NCI-H2107 treated with DMSO at 0.1 percent for 48 hours (cell line): ENCODE data around the gene EFCAB6.

Experiments
- DNase-seq: peaks from one replicate; lab custom pipeline; 2025; ENCODE audit not compliant: unreplicated experiment; lab: John Stamatoyannopoulos, UW

The EFCAB6 gene

DNA sequence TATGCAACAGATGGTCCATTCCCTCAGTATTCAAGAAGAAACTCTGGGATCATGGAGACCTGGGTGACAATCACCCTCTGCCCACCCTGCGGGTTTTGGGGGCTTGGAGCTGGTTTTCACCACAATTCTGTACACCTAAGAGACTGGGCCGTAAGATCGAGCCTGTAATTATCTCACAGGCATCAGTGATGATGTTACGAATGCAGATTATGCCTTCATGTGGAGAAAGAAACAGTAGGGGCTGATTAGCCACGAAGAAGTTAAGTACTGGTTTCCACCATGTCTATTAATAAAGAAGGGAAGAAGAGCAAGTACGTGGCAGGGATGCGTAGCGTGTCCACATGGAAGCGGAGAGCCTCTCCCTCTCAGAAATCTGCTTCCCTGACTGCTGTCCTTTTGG, 5.3 kb upstream of the EFCAB6 start:
- DNase-seq = no peak

DNA sequence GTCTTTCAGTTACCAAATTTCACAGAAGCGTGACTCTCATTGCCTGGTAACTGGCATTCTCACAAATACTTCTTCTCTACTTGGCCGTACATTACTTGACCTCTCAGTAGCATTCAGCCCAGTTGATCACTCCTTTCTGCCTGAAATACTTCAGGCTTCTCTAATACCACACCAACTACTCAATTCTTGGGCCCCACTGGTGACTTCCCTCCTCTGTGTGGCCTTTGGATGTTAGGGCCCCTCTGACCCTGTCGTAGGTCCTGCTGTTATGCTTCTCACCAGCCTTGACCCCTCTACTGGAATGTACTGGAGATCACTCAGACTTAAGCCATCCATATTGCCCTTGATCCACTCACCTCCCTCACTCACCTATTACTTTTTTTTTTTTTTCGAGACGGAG, 2.2 kb upstream of the EFCAB6 start:
- DNase-seq = no peak

DNA sequence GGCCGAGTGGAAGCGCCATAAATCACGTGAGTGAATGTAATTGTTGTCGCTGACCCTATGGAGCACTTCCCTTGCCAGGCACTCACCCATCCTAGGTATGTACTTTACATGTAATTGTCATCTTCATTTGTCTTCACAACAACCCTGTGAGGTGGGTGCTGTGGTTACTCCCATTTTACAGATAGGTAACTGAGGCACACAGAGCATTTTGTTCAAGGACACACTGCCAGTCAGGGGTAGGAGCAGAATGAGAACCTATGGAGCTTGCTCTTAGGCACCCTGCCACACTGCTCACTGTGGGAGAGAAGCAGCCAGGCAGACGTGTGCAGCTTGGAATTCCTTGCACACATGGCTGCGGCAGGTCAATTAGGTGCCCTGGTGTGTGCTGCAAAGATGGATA, 785 bp upstream of the EFCAB6 start:
- DNase-seq = no peak

DNA sequence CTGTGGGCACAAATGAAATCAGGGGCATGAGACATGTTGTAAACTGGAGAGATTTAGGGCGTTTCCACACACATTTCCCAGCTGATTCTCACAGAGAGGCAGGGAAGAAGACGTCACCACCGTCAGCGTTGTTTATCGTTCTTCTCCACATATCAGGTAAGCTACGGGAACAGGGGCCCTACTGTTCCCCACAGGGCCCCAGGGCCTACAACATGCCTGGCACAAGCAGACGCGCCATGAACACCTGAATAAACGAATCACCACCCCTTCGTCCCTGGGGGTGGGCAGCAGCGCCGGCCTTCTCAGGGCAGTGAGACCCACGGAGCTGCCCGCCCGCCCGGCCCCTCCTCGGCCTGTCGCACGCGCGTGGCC, 342 bp downstream of the EFCAB6 start:
- no peak for DNase-seq

DNA sequence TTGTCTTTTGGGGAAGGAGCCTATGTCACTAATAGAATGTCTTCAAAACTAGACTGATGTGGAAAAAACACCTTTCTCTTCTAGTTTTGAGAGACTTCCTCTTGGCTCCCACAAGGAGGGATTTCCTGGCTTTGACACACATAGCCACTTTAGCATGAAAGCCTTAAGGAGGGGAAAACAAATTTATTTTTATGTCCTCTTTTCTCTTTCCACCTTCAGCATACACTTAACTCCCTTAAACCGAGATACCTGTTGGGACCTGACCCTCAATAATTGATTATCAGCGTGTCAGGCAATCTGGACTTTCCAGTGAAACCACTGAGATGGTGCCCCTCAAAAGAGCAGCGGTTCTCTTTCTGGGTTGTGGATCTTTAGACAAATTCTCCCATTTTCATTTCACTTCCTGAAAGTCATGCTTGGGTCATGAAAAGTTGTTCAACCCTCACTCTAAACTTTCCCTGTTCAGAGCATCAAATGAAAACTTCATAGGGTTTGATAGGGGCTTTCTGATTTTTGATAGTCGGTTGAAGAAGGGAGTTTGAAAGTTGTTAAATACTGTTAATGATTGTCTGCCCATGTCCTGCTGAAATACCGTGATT, 9.1 kb downstream of the EFCAB6 start:
- no peak for DNase-seq

DNA sequence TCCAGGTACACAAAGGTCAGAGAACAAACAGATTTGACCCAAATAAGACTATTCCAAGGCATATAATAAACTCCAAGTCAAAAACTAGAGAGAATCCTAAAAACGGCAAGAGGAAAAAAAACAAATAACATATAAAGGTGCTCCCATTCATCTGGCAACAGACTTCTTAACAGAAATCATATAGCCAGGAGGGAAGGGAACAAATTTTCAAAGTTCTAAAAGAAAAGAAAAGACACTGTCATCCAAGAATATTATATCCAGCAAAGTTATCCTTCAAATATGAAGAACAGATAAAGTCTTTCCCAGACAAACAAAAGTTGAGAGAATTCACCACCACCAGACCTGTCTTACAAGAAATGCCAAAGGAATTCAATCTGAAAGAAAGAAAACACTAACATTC, 11.1 kb downstream of the EFCAB6 start:
- no peak for DNase-seq

DNA sequence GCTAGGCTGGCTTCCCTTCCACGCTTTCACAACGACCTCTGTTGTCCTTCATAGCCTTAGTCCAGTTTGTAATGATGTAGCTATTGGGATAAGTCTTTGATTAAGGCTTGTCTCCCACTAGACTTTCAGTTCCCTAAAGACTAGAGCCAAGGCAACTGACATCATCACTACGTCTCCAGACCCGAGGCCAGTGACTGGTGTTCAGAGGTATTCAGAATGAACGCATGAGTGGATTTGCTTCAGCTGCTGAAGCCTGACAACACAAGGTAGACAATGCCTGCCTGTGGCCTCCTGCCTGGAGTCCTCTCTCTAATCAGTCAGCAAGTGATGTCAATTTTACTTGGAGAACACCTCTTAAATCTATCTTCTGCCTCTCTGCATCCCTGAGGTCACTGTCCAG, 13.6 kb downstream of the EFCAB6 start:
- DNase-seq = no peak

DNA sequence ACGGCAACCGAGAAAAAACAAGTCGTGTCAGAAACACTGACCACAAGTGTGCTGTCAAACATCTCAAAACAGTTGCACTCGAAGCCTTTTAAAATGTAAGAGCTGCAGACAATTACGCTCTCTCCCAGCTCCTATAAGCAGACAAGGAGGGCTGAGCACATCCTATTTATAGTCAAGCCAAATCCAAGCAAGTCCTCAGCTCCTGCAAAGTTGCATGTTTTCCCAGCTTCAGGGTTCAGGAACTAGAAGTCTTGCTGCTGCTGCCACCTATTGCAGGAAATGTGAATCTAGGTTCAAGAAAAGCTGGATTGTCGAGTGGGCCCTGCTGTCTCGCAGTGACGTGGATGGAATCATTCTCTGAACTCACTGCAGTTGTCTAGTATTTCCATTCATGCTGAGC, 15.5 kb downstream of the EFCAB6 start:
- DNase-seq = peak; percentile 56

DNA sequence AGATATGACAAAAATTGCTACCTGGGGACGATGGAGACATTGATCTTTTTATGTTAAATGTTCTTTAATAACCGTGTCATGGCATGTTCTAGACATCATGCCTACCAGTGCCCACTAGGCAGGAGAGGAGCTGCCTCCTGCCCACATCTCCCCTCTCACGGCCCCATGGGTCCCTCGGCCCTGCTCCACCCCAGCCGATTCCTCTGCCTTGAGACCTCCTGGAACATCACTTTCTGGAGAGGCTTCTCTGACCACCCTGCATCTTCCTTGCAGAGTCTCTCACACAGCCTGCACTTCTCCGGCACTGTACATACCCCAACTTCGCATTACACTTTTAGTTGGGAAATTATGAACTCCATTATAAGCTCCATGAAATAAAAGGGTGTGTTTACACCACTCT, 16.8 kb downstream of the EFCAB6 start:
- DNase-seq = no peak

DNA sequence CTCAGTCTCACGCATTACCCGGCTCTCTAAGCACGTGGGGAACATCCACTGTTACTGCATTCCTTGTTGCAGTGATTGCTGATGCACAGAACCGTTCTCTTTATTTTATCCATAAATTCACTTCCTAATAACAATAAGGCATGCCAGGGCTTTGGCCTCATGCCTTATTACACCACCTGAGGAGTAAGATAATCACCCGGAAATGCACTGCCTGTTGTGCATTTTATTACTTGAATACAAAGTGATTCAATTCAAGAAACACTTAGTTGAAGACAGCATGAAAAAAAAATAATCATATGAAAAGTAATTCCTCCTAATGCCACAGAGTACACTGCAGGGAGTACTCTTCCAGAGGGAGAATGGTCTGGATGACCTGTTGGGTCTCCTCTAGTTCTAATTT, 19.2 kb downstream of the EFCAB6 start:
- no peak for DNase-seq

DNA sequence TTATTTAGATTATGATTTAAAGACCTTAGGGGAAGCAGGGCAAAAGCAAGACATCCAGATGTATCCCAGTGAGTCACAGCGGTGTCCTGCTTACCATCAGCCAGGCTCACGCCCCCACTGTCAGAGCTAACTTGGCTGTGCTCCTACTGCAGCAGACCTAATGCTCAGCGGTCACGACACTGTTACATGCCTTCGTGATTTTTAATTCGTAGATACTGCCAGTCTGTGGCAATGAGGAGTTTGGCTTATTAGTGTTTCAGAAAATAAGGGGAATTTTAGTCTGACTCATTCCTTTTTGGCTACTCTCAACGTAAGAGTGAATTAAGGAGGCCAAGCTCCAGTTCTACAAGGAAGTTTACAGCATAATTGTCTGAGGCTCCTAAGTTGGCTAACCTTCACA, 22.7 kb downstream of the EFCAB6 start:
- no peak for DNase-seq

DNA sequence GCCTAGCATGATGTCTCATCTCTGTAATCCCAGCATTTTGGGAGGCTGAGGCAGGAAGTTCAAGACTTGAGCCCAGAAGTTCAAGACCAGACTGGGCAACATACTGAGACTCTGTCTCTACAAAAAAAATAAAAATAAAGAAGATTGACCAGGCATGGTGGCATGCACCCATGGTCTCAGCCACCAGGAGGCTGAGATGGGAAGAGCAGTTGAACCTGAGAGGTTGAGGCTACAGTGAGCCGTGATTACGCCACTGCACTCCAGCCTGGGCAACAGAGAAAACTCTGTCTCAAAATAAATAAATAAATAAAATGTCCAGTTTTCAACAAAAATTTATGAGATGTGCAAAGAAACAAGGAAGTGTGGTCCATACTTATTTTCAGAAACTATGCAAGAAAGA, 28.3 kb downstream of the EFCAB6 start:
- DNase-seq = no peak

DNA sequence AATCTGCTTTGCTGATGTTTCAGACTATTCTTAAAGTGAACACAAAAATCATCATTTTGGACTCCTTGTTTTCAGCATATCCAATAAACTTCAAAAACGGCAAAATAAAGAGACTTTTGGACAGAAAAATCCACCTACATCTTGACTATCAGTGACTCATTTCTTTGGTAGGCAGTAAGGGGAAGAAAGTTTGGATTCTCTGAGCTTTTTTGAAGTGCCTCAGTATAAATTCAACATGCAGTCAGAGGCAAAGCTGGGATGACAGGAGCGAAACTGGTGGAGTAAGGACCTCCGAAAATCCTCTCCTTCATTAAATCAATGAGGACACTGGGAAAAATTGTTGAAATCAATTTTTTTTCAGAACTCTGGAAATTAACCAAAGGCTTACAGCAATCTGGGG, 29.7 kb downstream of the EFCAB6 start:
- DNase-seq = no peak

DNA sequence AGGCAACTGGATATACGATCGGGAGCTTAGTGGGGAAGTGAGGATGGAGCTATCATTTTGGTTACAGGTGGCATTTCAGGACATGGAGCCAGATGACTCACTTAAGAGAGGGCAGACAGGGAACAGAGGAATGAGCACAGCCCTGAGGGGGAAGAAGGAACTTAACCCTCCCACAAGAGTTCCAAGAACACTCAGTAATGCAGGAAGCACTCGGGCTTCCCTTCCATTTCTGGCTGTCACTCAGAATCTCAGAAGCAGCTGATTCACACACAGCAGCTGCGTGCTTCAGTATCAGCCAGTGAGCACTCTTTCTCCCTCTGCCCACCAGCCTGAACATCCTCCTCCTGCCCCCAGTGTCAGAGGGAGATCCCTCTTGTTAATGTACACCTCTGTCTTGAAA, 34.8 kb downstream of the EFCAB6 start:
- DNase-seq = no peak

DNA sequence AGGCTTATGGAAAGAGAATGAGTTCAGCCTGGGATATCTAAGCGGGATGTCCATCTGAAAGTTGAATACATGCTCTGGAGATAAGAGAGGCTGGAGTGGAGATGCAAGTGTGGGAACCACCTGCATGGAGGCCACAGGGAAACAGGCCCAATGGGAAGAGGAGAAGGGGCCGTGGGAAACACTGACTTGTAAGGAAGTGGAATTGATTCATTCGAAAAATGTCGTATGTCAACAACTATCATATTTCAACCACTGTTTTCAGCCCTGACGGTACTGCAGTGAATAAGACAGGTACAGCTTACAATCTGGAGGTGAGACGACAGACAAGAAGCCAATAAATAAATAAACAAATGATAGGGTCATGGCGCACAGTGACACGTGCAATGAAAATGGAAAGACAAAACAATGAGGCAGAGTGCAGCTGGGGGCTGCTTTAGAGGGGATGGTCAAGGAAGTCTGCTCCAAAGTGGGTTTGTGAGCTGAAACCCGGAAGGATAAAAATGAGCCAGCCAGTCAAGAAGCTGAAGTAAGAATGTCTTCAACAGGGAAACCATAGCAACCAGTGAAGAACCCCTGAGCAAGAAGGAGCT, 35.9 kb downstream of the EFCAB6 start:
- peak; percentile 0 for DNase-seq

DNA sequence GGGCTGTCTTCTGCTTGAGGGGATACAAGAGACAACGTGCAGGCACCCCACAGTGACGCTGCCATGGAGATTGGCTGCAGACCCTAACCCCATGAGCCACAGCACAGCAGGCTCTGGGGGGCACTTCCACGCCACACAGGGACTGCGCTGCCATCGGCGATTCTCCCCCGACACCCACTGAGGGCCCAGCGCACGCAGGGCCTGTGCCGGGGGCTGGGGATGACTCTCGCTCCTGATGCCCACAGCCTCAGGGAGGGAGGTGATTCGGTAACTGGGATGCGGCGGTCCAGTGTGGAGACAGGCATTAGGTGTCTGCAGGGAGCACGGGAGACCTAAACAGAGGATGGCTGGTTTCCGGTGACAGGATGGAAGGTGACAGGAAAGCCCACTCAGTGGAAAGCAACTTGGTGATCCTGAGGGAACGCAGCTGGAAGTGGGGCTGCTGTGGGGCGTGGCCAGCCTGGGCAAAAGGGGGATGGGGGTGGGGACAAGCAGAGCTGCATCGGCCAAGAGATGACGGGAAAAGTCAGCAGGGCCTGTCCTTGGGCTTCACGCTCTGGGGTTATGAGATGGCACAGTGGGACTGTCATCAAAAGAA, 37.7 kb downstream of the EFCAB6 start:
- no peak for DNase-seq

DNA sequence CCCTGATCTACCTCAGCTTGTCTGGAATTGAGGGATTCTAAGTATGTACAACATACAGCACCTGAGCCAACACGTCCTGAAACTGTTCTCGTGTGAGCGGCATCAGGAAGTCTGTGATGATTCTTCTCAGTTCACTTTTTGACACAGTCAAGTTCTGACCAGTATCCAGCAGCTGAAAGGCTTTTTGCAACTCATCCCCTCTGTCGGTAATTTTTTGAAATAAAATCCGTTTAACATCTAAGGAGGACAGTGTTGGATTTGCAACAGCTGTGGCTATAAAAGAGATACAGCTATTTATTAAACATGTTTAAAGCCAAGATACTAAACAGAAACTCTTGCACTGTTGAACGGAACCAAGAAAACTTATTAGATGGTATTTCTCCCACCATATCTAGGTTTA, 39.3 kb downstream of the EFCAB6 start:
- DNase-seq = no peak

DNA sequence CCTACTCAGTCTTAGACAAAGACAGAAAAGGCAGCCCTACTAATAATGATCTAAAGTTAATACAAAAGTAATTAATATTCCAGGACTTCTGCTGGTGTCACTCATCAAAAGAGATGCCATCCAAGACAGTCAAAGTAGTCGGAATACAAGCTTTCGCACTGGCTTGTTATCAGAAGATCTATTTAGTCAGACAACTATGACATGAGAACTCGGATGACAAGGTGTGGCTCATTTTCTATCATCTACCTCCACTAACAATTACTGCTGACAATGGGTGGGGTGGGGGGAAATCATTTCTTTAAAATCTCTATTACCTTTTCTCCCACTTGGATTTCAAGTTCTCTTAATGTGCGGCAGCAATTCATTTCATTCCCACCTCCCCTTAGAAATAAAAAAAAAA, 56.7 kb downstream of the EFCAB6 start:
- DNase-seq = no peak

DNA sequence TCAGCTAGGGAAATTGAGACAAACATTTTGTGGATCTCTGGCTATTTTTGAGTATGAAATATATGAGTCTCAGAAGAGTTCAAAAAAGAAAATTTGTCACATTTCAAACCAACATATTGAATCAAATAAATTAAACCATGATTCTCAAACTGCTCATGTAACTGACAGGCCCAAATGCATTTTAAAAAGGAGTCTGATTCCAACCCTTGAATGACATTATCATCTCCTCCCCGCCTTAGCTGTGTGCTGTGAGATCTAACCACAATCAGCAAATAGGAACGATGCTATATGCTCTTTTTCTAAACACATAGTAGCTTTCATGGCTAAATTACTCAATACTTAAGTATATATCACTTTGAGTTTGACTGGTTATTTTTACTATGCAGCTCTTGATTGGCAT, 57.1 kb downstream of the EFCAB6 start:
- DNase-seq = no peak

DNA sequence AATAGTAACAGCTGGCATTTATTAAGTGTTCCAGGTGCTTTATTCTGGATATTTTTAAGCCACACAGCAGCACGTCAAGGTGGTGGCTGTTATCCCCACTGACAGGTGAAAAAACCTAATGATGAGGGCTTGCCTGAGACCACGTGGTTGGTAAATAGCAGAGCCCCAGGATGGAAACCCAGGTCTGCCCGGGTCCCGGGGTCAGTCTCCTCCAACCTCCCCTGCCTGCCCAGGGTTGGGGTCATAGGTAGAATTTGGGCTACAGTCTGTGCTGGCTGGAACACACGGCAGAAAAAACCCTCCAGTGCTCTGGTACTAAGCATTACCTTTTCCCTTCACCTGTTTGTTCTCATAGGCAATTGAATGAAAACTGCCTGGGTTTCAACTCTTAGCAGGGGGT, 57.9 kb downstream of the EFCAB6 start:
- DNase-seq = no peak

DNA sequence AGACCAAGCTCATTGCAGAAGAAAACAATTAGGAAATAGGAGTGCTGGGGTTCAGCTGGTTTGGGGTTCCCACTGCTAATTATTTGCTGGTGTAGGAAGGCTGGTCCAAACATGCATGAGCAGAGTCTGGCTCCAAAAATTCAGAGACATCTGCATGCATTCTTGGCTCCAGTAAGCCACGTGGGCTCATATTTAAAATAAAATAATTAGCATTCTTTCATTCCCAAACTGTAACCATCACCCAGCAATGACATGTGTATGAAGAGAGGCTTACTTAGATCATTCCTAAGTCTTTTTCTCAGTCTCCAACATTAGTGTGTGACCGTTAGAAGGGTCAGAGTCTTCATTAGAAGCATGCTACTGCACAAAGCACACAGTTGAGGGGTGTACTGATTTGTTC, 58.4 kb downstream of the EFCAB6 start:
- DNase-seq = no peak

DNA sequence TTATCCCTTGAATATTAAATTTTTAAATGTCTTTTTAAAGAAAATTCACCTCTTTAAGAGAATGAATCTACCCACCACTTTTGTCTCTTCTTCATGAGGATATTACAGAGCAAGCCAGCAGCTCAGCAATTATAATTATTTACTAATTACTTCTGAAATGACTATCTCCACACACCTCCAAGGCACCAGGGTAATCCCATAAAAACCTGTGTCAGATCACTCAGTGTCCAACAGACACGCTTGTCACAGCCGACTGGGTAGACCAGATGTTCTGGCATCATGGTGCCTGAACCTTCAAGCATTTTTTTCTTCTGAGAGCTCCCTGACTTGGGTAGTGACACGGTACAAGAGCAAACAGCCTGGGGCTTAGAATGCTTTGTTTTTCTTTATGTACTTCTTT, 61.4 kb downstream of the EFCAB6 start:
- DNase-seq = no peak

DNA sequence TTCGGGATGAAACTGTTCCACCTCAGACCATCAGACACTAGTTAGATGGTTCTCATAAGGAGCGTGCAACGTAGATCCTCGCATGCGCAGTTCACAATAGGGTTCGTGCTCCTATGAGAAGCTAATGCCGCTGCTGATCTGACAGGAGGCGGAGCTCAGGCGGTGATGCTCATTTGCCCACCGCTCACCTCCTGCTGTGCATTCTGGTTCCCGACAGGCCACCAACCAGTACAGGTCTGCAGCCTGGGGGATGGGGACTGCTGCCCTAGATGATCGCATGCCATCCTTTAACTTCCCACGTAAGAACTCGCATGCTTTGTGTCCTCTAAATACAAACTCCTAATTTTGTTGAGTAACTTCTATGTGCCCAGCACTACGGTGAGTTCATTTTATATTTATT, 62.6 kb downstream of the EFCAB6 start:
- DNase-seq = no peak
